Fibroblast of skin of right biceps (primary cell): ENCODE data around the gene METAP2.
"Not testable (repeated sequence)": the region's sequence is repeated elsewhere in the genome, so short reads cannot be mapped to it uniquely, and the experiment has no call there.

ENCODE experiments used
- DNase-seq: peaks from one replicate; pipeline ENCODE4 v3.0.0-alpha.2; 2013

The METAP2 gene

GRCh38 chr12:95463050-95463449 lies 10.9 kb upstream of the METAP2 start:
- DNase-seq, result no peak

GRCh38 chr12:95463776-95464175 lies 10.2 kb upstream of the METAP2 start:
- DNase-seq, result not testable (repeated sequence)

DNA sequence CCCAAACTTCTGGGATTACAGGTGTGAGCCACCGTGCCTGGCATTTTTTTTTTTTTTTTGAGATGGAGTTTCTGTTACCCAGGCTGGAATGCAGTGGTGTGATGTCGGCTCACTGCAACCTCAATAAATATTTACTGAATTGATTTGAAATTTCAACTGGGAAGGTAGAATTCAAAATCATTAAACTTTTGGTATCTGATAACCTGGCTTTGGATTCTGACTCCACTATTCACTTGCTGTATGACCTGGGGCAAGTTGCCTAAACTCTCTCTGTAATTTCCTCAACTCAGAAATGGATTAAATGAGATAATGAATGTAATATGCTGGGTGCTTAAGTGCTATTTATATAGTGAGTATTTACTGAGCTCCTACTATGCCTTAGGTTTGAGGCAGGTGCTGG lies 8.7 kb upstream of the METAP2 start:
- DNase-seq, result no peak

DNA sequence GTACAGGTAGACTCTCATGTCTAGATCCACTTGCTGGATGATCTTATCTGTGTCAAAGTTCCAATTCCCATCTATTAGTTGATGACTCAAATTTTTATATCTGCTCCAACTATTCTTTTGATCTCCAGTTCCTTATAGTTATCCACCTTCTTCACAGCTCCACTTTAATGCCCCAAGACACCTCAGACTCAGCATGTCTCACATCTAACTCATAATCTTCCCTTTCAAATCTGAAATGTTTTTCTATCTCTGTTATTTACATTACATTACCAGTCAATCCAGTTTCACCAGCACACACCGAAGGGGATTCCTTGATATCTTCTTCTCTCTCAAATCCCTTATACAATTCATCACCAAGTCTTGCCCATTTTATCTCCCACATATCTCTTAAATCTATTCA lies 3.7 kb upstream of the METAP2 start:
- DNase-seq, result no peak

GRCh38 chr12:95473231-95473883 lies 595 bp upstream of the METAP2 start:
- DNase-seq, result peak; percentile 47

DNA sequence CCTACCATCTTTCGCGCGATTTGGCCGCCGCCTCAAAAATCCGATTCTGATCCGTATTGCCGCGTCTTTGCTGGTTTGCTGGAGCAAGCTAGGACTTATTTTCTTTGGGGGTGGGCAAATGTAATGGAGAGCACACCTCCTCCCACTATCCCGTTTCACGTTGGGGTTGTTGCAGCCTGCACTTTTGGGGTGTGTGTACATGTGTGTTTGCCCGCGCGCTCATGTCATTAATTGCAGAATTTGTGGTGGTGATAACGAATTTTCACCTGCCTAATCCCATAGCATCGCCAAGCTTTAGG lies 657 bp downstream of the METAP2 start:
- DNase-seq, result peak; percentile 9

DNA sequence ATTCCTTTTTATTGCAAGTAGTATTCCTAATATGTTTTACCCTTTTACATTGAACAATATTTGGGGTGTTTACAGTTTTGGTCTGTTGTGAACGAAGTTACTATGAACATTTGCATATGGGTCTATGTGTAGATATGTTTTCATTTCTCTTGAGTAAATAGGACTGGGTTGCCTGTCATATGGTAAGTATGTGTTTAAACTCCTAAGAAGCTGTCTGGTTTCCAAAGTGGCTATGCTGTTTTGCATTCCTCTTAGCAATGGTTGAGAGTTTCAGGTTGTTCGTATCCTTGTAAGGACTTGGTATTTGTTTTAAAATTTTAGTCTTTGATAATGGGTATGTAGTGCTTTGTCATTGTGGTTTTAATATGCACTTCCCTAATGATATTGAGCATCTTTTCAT lies 6.3 kb downstream of the METAP2 start:
- peak; percentile 13 for DNase-seq

DNA sequence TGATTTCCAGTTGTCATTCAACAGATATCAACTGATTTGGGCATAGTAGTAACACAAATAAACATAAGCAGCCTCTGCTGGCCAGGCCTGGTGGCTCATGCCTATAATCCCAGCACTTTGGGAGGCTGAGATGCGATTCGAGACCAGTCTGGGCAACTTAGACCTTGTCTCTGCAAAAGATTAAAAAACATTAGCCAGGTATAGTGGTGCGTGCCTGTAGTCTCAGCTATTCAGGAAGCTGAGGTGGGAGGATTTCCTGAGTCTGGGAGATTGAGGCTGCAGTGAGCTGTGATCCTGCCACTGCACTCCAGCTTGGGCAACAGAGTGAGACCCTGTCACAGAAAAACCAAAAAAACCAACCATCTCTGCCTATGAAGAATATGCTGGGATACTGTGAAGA lies 7.1 kb downstream of the METAP2 start:
- DNase-seq, result no peak

GRCh38 chr12:95481888-95482287 lies 7.9 kb downstream of the METAP2 start:
- DNase-seq, result no peak

- not testable (repeated sequence) for DNase-seq
These were observed 8.6 kb downstream of the METAP2 start for GRCh38 chr12:95482564-95482963.

DNA sequence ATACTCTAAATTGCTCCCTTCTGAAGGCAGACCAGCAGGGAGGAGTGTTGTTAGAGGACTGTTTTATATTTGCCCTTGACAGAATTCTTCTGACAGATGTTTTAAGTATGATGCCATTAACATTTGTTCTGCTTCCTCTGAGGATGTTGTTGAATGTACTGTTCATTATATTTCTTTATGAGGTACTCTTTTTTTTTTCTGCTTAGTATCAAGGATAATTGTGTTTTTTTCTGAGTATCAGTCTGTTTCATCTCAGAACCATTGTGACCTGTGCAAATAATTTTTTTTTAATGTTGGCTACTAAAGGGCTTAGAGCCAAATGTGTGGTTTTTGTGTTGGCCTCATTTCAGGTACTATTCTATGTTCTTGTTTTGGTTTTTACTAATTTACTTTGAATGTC lies 10.6 kb downstream of the METAP2 start:
- DNase-seq, result no peak

- DNase-seq, result no peak
These were observed 13.1 kb downstream of the METAP2 start for GRCh38 chr12:95487024-95487423.

- DNase-seq, result no peak
These were observed 18.5 kb downstream of the METAP2 start for GRCh38 chr12:95492462-95492861.

- no peak for DNase-seq
These were observed 20.9 kb downstream of the METAP2 start for GRCh38 chr12:95494888-95495287.

DNA sequence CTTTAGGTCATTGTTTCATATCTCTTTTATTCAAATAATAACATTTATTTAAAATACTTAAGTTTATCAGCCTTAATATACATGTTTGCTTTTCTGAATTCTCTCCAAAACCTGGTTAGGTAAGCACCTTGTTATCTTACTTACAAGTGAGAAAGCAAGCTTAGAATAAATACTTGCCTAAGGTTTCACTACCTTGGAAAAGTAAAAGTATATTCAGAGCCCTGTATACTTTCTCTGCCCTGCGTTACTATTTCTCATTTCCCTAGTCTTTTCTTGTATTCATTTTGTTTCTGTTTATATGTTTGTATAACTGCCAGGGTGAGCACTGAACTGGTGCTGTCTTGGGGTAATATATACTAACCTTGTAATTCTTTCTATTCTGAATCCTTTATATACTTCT lies 21.5 kb downstream of the METAP2 start:
- no peak for DNase-seq

- no peak for DNase-seq
These were observed 23.1 kb downstream of the METAP2 start for GRCh38 chr12:95497031-95497430.

DNA sequence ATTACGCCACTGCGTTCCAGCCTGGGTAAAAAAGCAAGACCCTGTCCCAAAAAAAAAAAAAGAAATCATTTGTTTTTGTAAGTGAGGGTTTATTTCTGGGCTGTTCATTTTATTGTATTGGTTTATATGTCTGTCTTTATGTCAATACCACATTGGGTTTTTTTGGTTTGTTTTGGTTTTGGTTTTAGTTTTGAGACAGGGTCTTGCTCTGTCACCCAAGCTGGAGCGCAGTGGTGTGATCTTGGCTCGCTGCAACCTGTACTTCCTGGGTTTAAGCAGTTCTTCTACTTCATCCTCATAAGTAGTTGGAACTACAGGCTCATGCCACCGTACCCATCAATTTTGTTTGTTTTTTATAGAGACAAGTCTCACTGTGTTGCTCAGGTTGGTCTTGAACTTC lies 25.0 kb downstream of the METAP2 start:
- DNase-seq, result no peak

DNA sequence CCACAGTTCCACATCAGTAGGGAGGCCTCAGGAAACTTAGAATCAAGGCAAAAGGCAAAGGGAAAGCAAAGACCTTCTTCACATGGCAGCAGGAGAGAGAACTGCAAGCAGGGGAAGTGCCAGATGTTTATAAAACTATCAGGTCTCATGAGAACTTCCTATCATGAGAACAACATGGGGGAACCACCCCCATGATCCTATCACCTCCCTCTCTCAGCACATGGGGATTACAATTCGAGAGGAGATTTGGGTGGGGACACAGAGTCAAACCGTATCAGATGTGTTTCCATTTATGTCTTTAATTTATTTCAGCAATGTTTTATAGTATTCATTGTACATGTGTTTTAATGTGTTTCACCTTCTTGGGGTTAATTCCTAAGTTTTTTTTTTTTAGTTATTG lies 25.8 kb downstream of the METAP2 start:
- no peak for DNase-seq

GRCh38 chr12:95504140-95504539 lies 30.2 kb downstream of the METAP2 start:
- no peak for DNase-seq

DNA sequence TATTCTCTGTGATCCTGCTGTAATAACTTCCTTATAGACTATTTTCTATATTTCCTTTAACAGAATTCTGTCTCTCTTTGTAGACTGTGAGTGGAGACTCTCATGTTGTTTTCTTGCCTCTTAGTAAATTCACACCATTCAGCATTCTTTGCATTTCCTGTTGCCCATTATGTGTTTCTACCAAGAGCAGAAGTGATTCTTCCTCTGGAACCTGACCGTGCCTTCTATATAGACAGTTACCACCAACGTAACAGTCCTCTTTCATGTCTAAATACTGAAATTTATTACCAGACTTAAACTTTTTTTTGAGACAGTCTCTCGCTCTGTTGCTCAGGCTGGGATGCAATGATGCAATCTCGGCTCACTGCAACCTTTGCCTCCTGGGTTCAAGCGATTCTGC lies 31.1 kb downstream of the METAP2 start:
- DNase-seq, result no peak

- peak; percentile 7 for DNase-seq
These were observed 33.0 kb downstream of the METAP2 start for GRCh38 chr12:95506707-95507523.

DNA sequence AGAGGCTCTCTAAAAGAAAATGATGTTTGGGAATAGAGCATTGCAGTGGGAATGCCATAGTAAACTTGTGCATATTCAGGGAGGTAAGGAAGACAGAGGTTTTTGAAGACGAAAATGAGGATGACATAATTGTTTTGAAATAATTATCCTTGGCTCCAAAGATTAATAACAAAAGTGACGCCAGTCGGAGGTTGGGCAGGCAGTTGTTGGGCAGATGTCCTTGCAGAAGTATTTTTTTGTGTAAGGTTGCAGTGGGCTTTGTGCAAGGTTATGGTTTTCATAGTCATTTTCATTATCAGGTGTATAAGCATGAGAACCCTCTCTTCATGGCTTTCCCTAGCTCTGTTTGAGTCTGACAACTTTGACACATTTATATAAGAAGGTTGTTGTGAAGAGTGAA lies 35.3 kb downstream of the METAP2 start:
- no peak for DNase-seq

GRCh38 chr12:95511977-95512376 lies 38.0 kb downstream of the METAP2 start:
- DNase-seq, result no peak

DNA sequence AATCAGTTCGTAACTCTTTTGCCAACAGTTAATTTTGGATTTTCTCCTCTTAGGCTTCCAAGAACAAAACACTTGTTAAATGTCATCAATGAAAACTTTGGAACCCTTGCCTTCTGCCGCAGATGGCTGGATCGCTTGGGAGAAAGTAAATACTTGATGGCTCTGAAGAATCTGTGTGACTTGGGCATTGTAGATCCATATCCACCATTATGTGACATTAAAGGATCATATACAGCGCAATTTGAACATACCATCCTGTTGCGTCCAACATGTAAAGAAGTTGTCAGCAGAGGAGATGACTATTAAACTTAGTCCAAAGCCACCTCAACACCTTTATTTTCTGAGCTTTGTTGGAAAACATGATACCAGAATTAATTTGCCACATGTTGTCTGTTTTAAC lies 39.6 kb downstream of the METAP2 start:
- no peak for DNase-seq

- DNase-seq, result no peak
These were observed 41.2 kb downstream of the METAP2 start for GRCh38 chr12:95515197-95515596.
